ENCODE data around the gene RBM44.

The RBM44 gene

DNA sequence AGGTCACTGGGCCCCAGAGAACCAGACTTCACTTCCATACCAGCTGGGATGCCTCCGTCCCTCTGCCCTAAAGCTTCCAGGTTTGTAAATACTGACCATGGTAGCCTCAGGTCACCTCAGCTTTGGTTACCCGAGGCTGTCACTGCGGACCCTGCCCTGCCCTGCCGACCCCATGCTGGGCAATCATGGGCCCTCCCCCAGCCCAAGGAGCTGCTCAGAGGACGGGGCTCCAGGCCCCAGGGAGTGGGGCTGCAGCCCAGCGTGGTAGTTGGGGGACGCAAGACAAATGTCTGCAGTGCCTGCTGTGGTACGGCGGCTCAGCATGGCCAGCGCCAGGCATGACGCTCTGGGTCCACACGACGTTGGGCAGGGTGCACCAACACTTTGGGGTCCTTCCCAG, 86.1 kb downstream of the RBM44 start:
- no peak for DNase-seq
- H3K4me3 ChIP-seq (ENCODE audit: insufficient read depth in 1 of 2, low read depth in 1 of 2, low read length in 2 of 2): no peak overlapping the region

DNA sequence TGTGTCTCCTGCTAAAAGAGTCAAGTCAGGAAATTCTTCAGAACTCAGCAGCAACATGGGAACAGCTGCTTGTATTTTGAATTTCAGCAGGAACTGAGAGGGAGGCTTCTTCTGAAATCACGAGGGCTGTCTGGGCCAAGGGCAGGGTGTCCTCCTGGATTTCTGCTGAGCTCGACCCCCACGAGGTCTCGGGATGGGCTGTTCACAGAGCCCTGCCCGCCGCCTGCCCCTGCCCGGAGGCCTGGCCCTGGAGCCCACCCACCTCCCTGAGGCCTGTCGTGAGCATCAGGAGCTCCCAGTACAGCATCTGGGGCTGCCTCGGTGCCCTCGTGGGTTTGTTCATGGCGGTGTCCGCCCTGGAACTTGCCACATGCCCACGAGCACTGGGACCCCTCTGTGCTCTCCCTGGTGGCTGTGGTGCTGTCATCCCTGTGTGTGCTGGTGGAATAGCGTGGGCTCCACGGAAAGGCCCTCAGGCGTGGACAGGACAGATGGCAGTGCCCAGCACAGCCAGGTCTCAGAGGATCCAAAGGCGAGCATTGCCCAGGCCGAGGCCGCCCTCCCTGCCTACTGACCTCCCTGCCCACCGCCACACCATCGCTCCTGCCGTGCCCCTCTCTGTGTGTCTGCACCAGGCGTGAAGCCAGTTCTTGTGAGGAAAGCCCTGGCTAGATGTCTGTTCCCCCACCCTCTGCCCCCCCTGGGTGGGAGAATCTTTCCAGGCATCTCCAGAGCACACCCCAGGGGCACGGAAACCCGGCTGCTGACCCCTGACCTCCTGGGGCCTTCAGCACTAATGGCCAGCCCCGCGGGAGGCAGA, 86.7 kb downstream of the RBM44 start:
- H3K23ac ChIP-seq (ENCODE audit: low read length in 2 of 2): no peak overlapping the region
- H3K4me1 ChIP-seq (ENCODE audit: control insufficient read depth, insufficient read depth, low read depth, low read length): peaks cover 19% of the 10 kb centered on the region
- 77% methylated on average over 27 of the region's 27 CpGs for WGBS
- H3K4me3 ChIP-seq (ENCODE audit: insufficient read depth in 1 of 2, low read depth in 1 of 2, low read length in 2 of 2): no peak overlapping the region
- no peak overlapping the region for H2BK15ac ChIP-seq (ENCODE audit: low read depth, poor library complexity, severe bottlenecking)
- H3K79me1 ChIP-seq (replicated peaks; ENCODE audit: low read length, poor library complexity, severe bottlenecking): no peaks in the 10 kb centered on the region
- no peak overlapping the region for H3K9ac ChIP-seq (ENCODE audit: low read length)
- no peak for DNase-seq
- peak overlapping the region; percentile 28 for H4K8ac ChIP-seq (ENCODE audit: low read length)
- peak overlapping the region in 1 of 2 experiments; percentile 58 for H3K14ac ChIP-seq (ENCODE audit: low read length in 2 of 2)
- no peaks in the 10 kb centered on the region for H3K9me3 ChIP-seq (ENCODE audit: control insufficient read depth, low read length)
- no peak overlapping the region for H2AK5ac ChIP-seq (ENCODE audit: low read length, severe bottlenecking)
- peak overlapping the region; percentile 64 for H4K91ac ChIP-seq (ENCODE audit: low read length)
- H3K4me2 ChIP-seq (ENCODE audit: low read length, poor library complexity, severe bottlenecking): no peak overlapping the region
- no peak overlapping the region for H3K27ac ChIP-seq (ENCODE audit: low read length, poor library complexity, severe bottlenecking)
- H3K27me3 ChIP-seq (ENCODE audit: control insufficient read depth in 1 of 2, insufficient read depth in 1 of 2, low read length in 2 of 2): peaks cover 0 to 11% of the 10 kb centered on the region in 2 experiments
- no peak overlapping the region for H2BK120ac ChIP-seq (ENCODE audit: low read depth, low read length)
- H3K36me3 ChIP-seq (ENCODE audit: control insufficient read depth in 1 of 2, insufficient read depth in 2 of 2, low read depth in 1 of 2, low read length in 2 of 2): peaks cover 0 to 8% of the 10 kb centered on the region in 2 experiments
- no peak overlapping the region for H2BK5ac ChIP-seq (ENCODE audit: low read depth, low read length, poor library complexity, severe bottlenecking)
- no peak overlapping the region for H2AFZ ChIP-seq (ENCODE audit: low read depth, low read length)
- no peak overlapping the region for H3K4ac ChIP-seq (ENCODE audit: low read depth in 1 of 2, low read length in 2 of 2)
- no peak overlapping the region for H3K18ac ChIP-seq (ENCODE audit: low read depth in 1 of 2, low read length in 2 of 2)
- H2BK12ac ChIP-seq (ENCODE audit: low read length in 2 of 2): peak overlapping the region in 1 of 2 experiments; percentile 22

More for the DNA sequence above, 86.1 kb downstream of the RBM44 start:
- Histone ChIP-seq H3K9me3 (ENCODE audit: control insufficient read depth, low read length) (no peaks in the 10 kb centered on the region), H3K27ac (ENCODE audit: low read length, poor library complexity, severe bottlenecking) (no peak overlapping the region), H3K23ac (ENCODE audit: low read length in 2 of 2) (no peak overlapping the region), H2BK120ac (ENCODE audit: low read depth, low read length) (no peak overlapping the region), H4K91ac (ENCODE audit: low read length) (peak overlapping the region; percentile 14), H2BK12ac (ENCODE audit: low read length in 2 of 2) (no peak overlapping the region), H3K79me1 (replicated peaks; ENCODE audit: low read length, poor library complexity, severe bottlenecking) (no peaks in the 10 kb centered on the region), H3K4me2 (ENCODE audit: low read length, poor library complexity, severe bottlenecking) (no peak overlapping the region), H3K36me3 (ENCODE audit: control insufficient read depth in 1 of 2, insufficient read depth in 2 of 2, low read depth in 1 of 2, low read length in 2 of 2) (peaks cover 0 to 8% of the 10 kb centered on the region in 2 experiments), H3K14ac (ENCODE audit: low read length in 2 of 2) (no peak overlapping the region), H3K4ac (ENCODE audit: low read depth in 1 of 2, low read length in 2 of 2) (no peak overlapping the region), H2BK15ac (ENCODE audit: low read depth, poor library complexity, severe bottlenecking) (no peak overlapping the region), H3K27me3 (ENCODE audit: control insufficient read depth in 1 of 2, insufficient read depth in 1 of 2, low read length in 2 of 2) (peaks cover 0 to 11% of the 10 kb centered on the region in 2 experiments), H2AK5ac (ENCODE audit: low read length, severe bottlenecking) (no peak overlapping the region), H3K9ac (ENCODE audit: low read length) (no peak overlapping the region), H4K8ac (ENCODE audit: low read length) (no peak overlapping the region), H2AFZ (ENCODE audit: low read depth, low read length) (no peak overlapping the region), H2BK5ac (ENCODE audit: low read depth, low read length, poor library complexity, severe bottlenecking) (no peak overlapping the region), H3K18ac (ENCODE audit: low read depth in 1 of 2, low read length in 2 of 2) (peak overlapping the region in 1 of 2 experiments; percentile 32), H3K4me1 (ENCODE audit: control insufficient read depth, insufficient read depth, low read depth, low read length) (peaks cover 19% of the 10 kb centered on the region)
- WGBS: 89% methylated on average over 13 of the region's 13 CpGs

DNA sequence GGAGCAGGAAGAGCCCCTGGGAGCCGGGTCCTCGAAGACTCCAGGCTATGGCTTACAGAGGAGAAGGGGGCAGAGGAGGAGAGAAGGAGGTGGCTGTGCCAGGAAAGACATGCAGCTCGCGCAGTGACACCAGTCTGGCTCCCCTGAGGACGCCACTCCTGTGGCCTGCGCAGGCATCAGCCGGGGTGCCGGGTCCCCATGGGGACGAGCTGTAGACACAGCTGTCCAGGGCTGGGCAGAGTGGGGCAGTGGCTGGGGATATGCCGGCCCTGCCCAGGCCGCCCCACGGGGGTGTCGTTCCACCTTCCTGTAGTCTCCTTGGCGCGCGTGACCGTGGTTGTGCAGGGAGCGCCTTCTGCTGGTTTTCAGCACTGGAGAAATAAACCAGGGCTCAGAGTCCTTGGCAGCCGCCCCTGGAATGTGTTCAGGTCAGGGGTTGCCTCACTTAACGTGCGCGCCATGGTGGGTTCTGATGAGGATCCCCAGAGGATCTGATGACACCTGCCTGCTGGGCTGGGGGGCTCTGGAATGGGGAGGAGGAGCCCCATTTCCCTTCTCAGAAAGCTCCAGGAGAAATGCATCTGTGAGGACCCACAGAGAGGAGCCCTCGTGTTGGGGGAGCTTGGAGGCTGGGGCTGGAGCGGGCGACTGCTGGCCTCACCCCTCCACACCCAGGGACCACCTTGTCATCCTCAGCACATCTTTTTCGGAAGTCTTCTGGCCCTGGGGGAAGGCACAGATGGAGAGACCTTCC, 87.5 kb downstream of the RBM44 start:
- peaks cover 19% of the 10 kb centered on the region for H3K4me1 ChIP-seq (ENCODE audit: control insufficient read depth, insufficient read depth, low read depth, low read length)
- H3K27me3 ChIP-seq (ENCODE audit: control insufficient read depth in 1 of 2, insufficient read depth in 1 of 2, low read length in 2 of 2): peaks cover 0 to 11% of the 10 kb centered on the region in 2 experiments
- no peak for DNase-seq
- no peak overlapping the region for H2AFZ ChIP-seq (ENCODE audit: low read depth, low read length)
- H2AK5ac ChIP-seq (ENCODE audit: low read length, severe bottlenecking): no peak overlapping the region
- H2BK120ac ChIP-seq (ENCODE audit: low read depth, low read length): no peak overlapping the region
- H2BK5ac ChIP-seq (ENCODE audit: low read depth, low read length, poor library complexity, severe bottlenecking): no peak overlapping the region
- no peak overlapping the region for H3K14ac ChIP-seq (ENCODE audit: low read length in 2 of 2)
- H2BK15ac ChIP-seq (ENCODE audit: low read depth, poor library complexity, severe bottlenecking): no peak overlapping the region
- no peak overlapping the region for H3K23ac ChIP-seq (ENCODE audit: low read length in 2 of 2)
- no peak overlapping the region for H3K4me3 ChIP-seq (ENCODE audit: insufficient read depth in 1 of 2, low read depth in 1 of 2, low read length in 2 of 2)
- H3K79me1 ChIP-seq (replicated peaks; ENCODE audit: low read length, poor library complexity, severe bottlenecking): no peaks in the 10 kb centered on the region
- no peak overlapping the region for H3K18ac ChIP-seq (ENCODE audit: low read depth in 1 of 2, low read length in 2 of 2)
- H4K91ac ChIP-seq (ENCODE audit: low read length): no peak overlapping the region
- no peak overlapping the region for H3K9ac ChIP-seq (ENCODE audit: low read length)
- H3K27ac ChIP-seq (ENCODE audit: low read length, poor library complexity, severe bottlenecking): no peak overlapping the region
- H4K8ac ChIP-seq (ENCODE audit: low read length): no peak overlapping the region
- H3K4me2 ChIP-seq (ENCODE audit: low read length, poor library complexity, severe bottlenecking): no peak overlapping the region
- peak overlapping the region in 1 of 2 experiments; percentile 80 for H2BK12ac ChIP-seq (ENCODE audit: low read length in 2 of 2)
- H3K4ac ChIP-seq (ENCODE audit: low read depth in 1 of 2, low read length in 2 of 2): no peak overlapping the region
- H3K9me3 ChIP-seq (ENCODE audit: control insufficient read depth, low read length): no peaks in the 10 kb centered on the region
- WGBS: 86% methylated on average over 26 of the region's 26 CpGs
- peaks cover 0 to 8% of the 10 kb centered on the region in 2 experiments for H3K36me3 ChIP-seq (ENCODE audit: control insufficient read depth in 1 of 2, insufficient read depth in 2 of 2, low read depth in 1 of 2, low read length in 2 of 2)
